Upper lobe of left lung (tissue), 6 donors: Measurements from ENCODE around the gene DRAM1. TPM values are rescaled to one million over a fixed set of nuclear protein-coding genes. Genes with fewer than 3 reads are reported as not detected.
"Not testable (repeated sequence)": the region's sequence is repeated elsewhere in the genome, so short reads cannot be mapped to it uniquely, and the experiment has no call there.

Experiments used
- ATAC-seq, 2 donors: fragments of 200-7000 bp; cut with Tn5 transposase; one replicate each; pipeline ENCODE4 v1.9.1; 2022; ENCODE audit warnings: mild to moderate bottlenecking in 2 of 2, moderate library complexity in 2 of 2; ENCODE audit not compliant: low FRiP score in 2 of 2
- DNase-seq, 2 donors: peaks; one replicate each; pipeline ENCODE4 v3.0.0-alpha.2; 2019 to 2020
- H3K27ac ChIP-seq, 4 donors: fragments of 200-600 bp; sonication (generic); one replicate each; pipeline ENCODE4 v1.5.1; 2016 to 2019
- H3K27me3 ChIP-seq, 4 donors: fragments of 200-600 bp; sonication (generic); one replicate each; pipeline ENCODE4 v1.5.1; 2017 to 2019
- H3K36me3 ChIP-seq, 4 donors: fragments of 200-600 bp; sonication (generic); one replicate each; pipeline ENCODE4 v1.5.1; 2016 to 2019
- H3K4me1 ChIP-seq, 4 donors: fragments of 200-600 bp; sonication (generic); one replicate each; pipeline ENCODE4 v1.5.1; 2018 to 2019
- H3K4me3 ChIP-seq, 4 donors: fragments of 200-600 bp; sonication (generic); one replicate each; pipeline ENCODE4 v1.5.1; 2017 to 2019; ENCODE audit warnings: mild to moderate bottlenecking in 2 of 4, moderate library complexity in 1 of 4
- H3K9me3 ChIP-seq, 4 donors: fragments of 200-600 bp; sonication (generic); one replicate each; pipeline ENCODE4 v1.5.1; 2018 to 2019
- CTCF ChIP-seq, 6 experiments: fragments of 450-650 bp in 4 of 6; fragments of 200-600 bp in 2 of 6; sonication (generic) in 2 of 6; IDR thresholded peaks; one replicate each; pipeline ENCODE4 v1.5.1; 2016 to 2019; ENCODE audit warnings: antibody characterized with exemption in 6 of 6
- EP300 ChIP-seq, 4 donors: sonication (generic); formaldehyde crosslinking; IDR thresholded peaks; one replicate each; pipeline ENCODE4 v1.5.1; 2017; ENCODE audit warnings: antibody characterized with exemption in 4 of 4, control low read depth in 2 of 4
- POLR2A ChIP-seq, 4 donors: fragments of 450-650 bp; IDR thresholded peaks; one replicate each; pipeline ENCODE4 v1.5.1; 2016 to 2017; ENCODE audit warnings: antibody characterized with exemption in 4 of 4, mild to moderate bottlenecking in 2 of 4
- POLR2AphosphoS5 ChIP-seq, 2 donors: sonication (generic); formaldehyde crosslinking; IDR thresholded peaks; one replicate each; pipeline ENCODE4 v1.5.1; 2017; ENCODE audit warnings: antibody characterized with exemption in 2 of 2
- WGBS, 2 donors: methylation state at CpG; one replicate each; pipeline ENCODE4 v1.1.5; 2017 to 2018; 5-methylcytosine and 5-hydroxymethylcytosine counted together
- total RNA-seq, 6 donors: library from RNA; depleted of rRNA in 4 of 6; stranded (reverse); fragments of >200 nt in 4 of 6; gene quantifications; one replicate each; pipeline versions ENCODE4 v1.1.0 to v1.2.1, GENCODE V29; 2016 to 2021
- donor health status: DM: no; HTN: no; CAD: no; lungs with moderate emphysema.
- donor health status: DM: no; HTN: yes; CAD: no; lungs with severe emphysema.

Gene DRAM1
- total RNA-seq, 6 donors from 2014 or later, result 28.9 to 203 (median 142) TPM

DNA sequence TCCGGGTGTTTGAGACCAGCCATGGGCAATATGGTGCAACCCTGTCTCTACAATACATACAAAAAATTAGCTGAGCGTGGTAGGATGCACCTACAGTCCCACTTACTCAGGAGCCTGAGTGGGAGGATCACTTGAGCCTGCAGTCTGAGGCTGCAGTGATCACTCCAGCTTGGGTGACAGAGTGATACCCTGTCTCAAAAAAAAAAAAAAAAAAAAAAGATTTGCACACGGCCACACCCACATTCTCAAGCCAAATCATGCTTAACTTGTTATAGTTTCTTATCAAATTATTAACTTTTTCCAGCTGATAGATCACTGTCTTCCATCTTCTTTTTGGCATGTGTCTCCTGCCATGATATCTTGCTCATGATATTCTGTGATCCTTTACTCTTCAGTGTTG lies 6.8 kb downstream of the DRAM1 start:
- Histone ChIP-seq H3K27ac (peak overlapping the region in 2 of 4 donors; percentile 57 to 61), H3K36me3 (peaks cover 0 to 3% (median 0%) of the 10 kb centered on the region in 4 donors), H3K9me3 (no peaks in the 10 kb centered on the region), H3K4me3 (no peak overlapping the region), H3K4me1 (peaks cover 29 to 50% (median 40%) of the 10 kb centered on the region in 4 donors), H3K27me3 (no peaks in the 10 kb centered on the region)
- no peak for DNase-seq
- WGBS, 2 donors, result 81 to 83% methylated on average over 3 of the region's 3 CpGs
- no peak for ATAC-seq
- TF ChIP-seq POLR2AphosphoS5 (IDR thresholded peaks at IDR 0.05) (no peak), EP300 (IDR thresholded peaks at IDR 0.05) (no peak)

GRCh38 chr12:101884781-101885340 lies 7.5 kb downstream of the DRAM1 start:
- not testable (repeated sequence) for DNase-seq, H3K27me3 ChIP-seq, H3K4me3 ChIP-seq, ATAC-seq, H3K9me3 ChIP-seq, H3K36me3 ChIP-seq
- Histone ChIP-seq H3K27ac (peak overlapping the region in 3 of 4 donors; percentile 57 to 82 (median 61)), H3K4me1 (peaks cover 25 to 48% (median 37%) of the 10 kb centered on the region in 4 donors)
- 70 to 85% methylated on average over 10 of the region's 10 CpGs for WGBS, 2 donors

DNA sequence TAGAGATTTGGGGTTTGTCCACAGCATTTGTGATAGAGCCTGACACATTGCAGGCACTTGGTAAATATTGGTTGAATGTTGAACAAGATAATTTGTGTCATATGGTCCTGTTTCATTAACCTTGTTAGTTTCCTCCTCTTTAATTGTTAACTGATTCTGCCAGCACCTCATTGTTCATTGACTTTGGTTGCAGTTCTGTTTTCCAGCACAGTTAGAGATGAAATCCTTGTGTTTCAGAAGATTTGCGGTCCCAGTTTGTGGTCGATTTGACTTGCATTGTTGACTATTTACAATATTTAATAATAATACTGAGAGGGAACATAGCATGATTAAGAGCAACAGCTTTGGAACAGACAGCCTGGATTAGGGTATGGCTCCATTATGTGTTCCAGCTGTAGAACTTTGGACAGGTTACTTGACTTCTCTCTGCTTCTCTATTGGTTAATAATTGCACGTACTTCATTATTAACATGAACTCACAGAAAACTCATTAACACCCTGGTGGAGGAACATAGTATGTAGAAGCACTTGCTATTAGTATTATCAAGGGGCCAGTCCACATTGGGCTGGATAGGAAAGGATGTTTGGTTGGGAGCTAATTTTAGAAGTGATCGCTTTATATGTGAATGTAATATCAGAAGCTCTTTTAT lies 8.7 kb downstream of the DRAM1 start:
- TF ChIP-seq POLR2AphosphoS5 (IDR thresholded peaks at IDR 0.05) (no peak), POLR2A (IDR thresholded peaks at IDR 0.05) (no peak), CTCF (IDR thresholded peaks at IDR 0.05) (no peak), EP300 (IDR thresholded peaks at IDR 0.05) (no peak)
- Histone ChIP-seq H3K9me3 (no peaks in the 10 kb centered on the region), H3K4me3 (no peak overlapping the region), H3K36me3 (peaks cover 0 to 3% (median 0%) of the 10 kb centered on the region in 4 donors), H3K4me1 (peaks cover 28 to 50% (median 36%) of the 10 kb centered on the region in 4 donors), H3K27me3 (no peaks in the 10 kb centered on the region), H3K27ac (peak overlapping the region in 3 of 4 donors; percentile 36 to 82 (median 65))
- DNase-seq (no peak), ATAC-seq (no peak)
- WGBS, 2 donors, result 76 to 77% methylated on average over 4 of the region's 4 CpGs

DNA sequence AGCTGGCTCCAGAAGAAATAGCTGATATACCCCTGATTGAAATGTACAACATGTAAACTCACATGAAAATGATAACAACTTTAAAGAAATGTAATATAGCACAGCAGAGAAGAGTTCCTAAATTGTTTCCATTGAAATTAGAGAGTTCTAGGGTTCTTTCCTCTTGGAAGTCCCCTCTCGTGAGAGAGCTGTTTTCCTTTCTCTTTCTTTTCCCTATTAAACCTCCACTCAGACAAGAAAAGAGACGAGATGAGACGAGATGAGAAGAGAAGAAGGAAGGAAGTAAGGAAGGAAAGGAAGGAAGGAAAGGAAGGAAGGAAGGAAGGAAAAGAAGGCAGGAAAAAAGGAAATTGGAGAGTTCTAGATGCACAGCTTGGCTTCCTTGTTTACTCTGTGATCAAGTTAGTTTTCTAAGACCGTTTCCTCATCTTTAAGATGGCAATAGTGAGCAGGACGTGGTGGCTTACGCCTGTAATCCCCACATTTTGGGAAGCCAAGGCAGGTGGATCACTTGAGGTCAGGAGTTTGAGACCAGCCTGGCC lies 11.9 kb downstream of the DRAM1 start:
- Histone ChIP-seq H3K27me3 (no peaks in the 10 kb centered on the region), H3K36me3 (no peaks in the 10 kb centered on the region), H3K4me3 (peak overlapping the region in 1 of 4 donors; percentile 1), H3K9me3 (no peaks in the 10 kb centered on the region), H3K4me1 (peaks cover 42 to 61% (median 52%) of the 10 kb centered on the region in 4 donors), H3K27ac (peak overlapping the region; percentile 52 to 82 (median 71))
- no peak for ATAC-seq
- 39 to 43% methylated on average over 6 of the region's 6 CpGs for WGBS, 2 donors
- TF ChIP-seq POLR2A (IDR thresholded peaks at IDR 0.05) (no peak), POLR2AphosphoS5 (IDR thresholded peaks at IDR 0.05) (no peak), EP300 (IDR thresholded peaks at IDR 0.05) (no peak), CTCF (IDR thresholded peaks at IDR 0.05) (no peak)
- no peak for DNase-seq

GRCh38 chr12:101891462-101891971 lies 14.1 kb downstream of the DRAM1 start:
- TF ChIP-seq POLR2A (IDR thresholded peaks at IDR 0.05) (peak in 1 of 4 donors; percentile 80), EP300 (IDR thresholded peaks at IDR 0.05) (peak in 3 of 4 donors; percentile 34 to 94 (median 50)), CTCF (IDR thresholded peaks at IDR 0.05) (no peak), POLR2AphosphoS5 (IDR thresholded peaks at IDR 0.05) (peak; percentile 39 to 51)
- DNase-seq (peak in 1 of 2 donors; percentile 89), ATAC-seq (peak; percentile 69 to 84)
- WGBS, 2 donors, result 3 to 5% methylated on average over 3 of the region's 3 CpGs
- no peaks in the 10 kb centered on the region for H3K36me3 ChIP-seq
- peaks cover 27 to 52% (median 50%) of the 10 kb centered on the region in 4 donors for H3K4me1 ChIP-seq
- no peaks in the 10 kb centered on the region for H3K27me3 ChIP-seq
- no peaks in the 10 kb centered on the region for H3K9me3 ChIP-seq
- H3K4me3 ChIP-seq, result peak overlapping the region in 1 of 4 donors; percentile 0
- peak overlapping the region; percentile 67 to 82 (median 78) for H3K27ac ChIP-seq
